Brain microvascular endothelial cell (primary cell): Measurements from ENCODE around the gene CYP4F8.

Source experiments
- DNase-seq: peaks from one replicate; pipeline ENCODE4 v3.0.0-alpha.2; 2020
- H3K27ac ChIP-seq: fragments of 250-450 bp; sonication (Bioruptor Pico); 2 replicates; pipeline ENCODE4 v1.5.1; 2020; ENCODE audit warnings: mild to moderate bottlenecking, moderate library complexity
- H3K27me3 ChIP-seq: fragments of 250-450 bp; sonication (Bioruptor Pico); replicated peaks from 2 replicates; pipeline ENCODE4 v1.5.1; 2020; ENCODE audit warnings: mild to moderate bottlenecking
- H3K36me3 ChIP-seq: fragments of 250-450 bp; sonication (Bioruptor Pico); replicated peaks from 2 replicates; pipeline ENCODE4 v1.5.1; 2020; ENCODE audit warnings: mild to moderate bottlenecking
- H3K4me3 ChIP-seq: 2 replicates; pipeline ENCODE4 v1.5.1; 2011; ENCODE audit warnings: low read depth, mild to moderate bottlenecking, control low read depth, low read length, moderate library complexity
- in situ Hi-C: cut with HindIII; loops from 2 replicates; pipeline ENCODE4 v1.10.0; 2017; ENCODE audit warnings: low sequenced_read_pairs, low pct_ligation_motif_present
- TF ChIP-seq, protein P1 (sequence below): IDR thresholded peaks from 2 replicates; pipeline ENCODE4 v1.5.1; 2011; ENCODE audit warnings: low read depth, mild to moderate bottlenecking, moderate library complexity, low read length, control low read depth, inconsistent platforms; ENCODE audit errors: missing control alignments

CYP4F8 gene

GRCh38 chr19:15583346-15583745 is 31.7 kb upstream of the CYP4F8 start:
- Histone ChIP-seq H3K27me3 (no peaks in the 10 kb centered on the region), H3K4me3 (no peak overlapping the region), H3K27ac (no peak overlapping the region), H3K36me3 (no peaks in the 10 kb centered on the region)
- no peak for DNase-seq
- TF ChIP-seq, protein P1, sequence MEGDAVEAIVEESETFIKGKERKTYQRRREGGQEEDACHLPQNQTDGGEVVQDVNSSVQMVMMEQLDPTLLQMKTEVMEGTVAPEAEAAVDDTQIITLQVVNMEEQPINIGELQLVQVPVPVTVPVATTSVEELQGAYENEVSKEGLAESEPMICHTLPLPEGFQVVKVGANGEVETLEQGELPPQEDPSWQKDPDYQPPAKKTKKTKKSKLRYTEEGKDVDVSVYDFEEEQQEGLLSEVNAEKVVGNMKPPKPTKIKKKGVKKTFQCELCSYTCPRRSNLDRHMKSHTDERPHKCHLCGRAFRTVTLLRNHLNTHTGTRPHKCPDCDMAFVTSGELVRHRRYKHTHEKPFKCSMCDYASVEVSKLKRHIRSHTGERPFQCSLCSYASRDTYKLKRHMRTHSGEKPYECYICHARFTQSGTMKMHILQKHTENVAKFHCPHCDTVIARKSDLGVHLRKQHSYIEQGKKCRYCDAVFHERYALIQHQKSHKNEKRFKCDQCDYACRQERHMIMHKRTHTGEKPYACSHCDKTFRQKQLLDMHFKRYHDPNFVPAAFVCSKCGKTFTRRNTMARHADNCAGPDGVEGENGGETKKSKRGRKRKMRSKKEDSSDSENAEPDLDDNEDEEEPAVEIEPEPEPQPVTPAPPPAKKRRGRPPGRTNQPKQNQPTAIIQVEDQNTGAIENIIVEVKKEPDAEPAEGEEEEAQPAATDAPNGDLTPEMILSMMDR, result no peak
- in situ Hi-C loops, result no loop called here

DNA sequence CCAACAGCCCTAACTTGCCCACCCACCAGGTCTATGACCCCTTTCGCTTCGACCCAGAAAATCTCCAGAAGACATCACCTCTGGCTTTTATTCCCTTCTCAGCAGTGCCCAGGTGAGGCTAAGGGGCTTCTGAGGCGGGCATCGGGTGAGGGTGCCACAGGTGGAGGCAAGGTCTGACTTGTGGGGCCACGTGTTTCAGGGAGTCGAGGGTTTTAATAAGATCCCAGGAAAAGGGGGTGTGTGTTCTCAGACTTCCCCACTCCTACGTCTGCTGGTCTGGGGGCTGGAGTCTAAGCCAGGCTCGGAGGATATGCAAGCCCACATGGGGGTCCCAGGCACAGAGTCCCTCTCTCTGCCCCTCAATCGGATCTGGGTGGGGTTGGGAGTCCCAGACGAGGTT is 30.9 kb upstream of the CYP4F8 start:
- Histone ChIP-seq H3K27ac (no peak overlapping the region), H3K27me3 (no peaks in the 10 kb centered on the region), H3K36me3 (no peaks in the 10 kb centered on the region), H3K4me3 (no peak overlapping the region)
- in situ Hi-C loops, result no loop called here
- TF ChIP-seq, protein P1, result no peak
- DNase-seq, result no peak

- peak; percentile 40 for DNase-seq
- in situ Hi-C loops, result no loop called here
- Histone ChIP-seq H3K4me3 (no peak overlapping the region), H3K27me3 (no peaks in the 10 kb centered on the region), H3K36me3 (no peaks in the 10 kb centered on the region), H3K27ac (no peak overlapping the region)
- TF ChIP-seq, protein P1, result peak; percentile 93
Observed at GRCh38 chr19:15584541-15585115, 30.4 kb upstream of the CYP4F8 start.

DNA sequence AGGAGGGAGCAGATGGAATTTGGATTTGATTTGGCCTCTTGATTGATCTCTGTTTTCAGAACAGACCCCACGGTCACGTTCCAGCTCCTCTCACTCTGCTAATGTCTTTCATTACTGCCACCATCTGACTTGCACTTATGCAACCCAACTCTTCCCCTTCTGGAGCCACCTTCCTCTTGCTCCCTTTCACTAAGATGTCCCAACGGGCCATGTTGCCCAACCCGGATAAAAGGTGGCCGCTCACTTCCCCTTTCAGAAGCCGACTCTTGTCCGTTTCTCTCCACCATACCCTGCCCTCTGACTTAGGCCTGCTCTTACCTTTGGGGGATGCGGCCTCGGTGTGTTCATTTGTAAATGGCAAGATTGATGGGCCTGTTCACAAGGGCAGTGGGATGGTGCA is 27.4 kb upstream of the CYP4F8 start:
- Histone ChIP-seq H3K36me3 (no peaks in the 10 kb centered on the region), H3K27ac (no peak overlapping the region), H3K4me3 (no peak overlapping the region), H3K27me3 (no peaks in the 10 kb centered on the region)
- TF ChIP-seq, protein P1, result no peak
- DNase-seq, result no peak
- in situ Hi-C loops, result no loop called here

- TF ChIP-seq, protein P1, result no peak
- no peaks in the 10 kb centered on the region for H3K27me3 ChIP-seq
- H3K36me3 ChIP-seq, result no peaks in the 10 kb centered on the region
- no peak overlapping the region for H3K27ac ChIP-seq
- DNase-seq, result no peak
- in situ Hi-C loops, result no loop called here
- no peak overlapping the region for H3K4me3 ChIP-seq
Observed at GRCh38 chr19:15588265-15588664, 26.8 kb upstream of the CYP4F8 start.
